Measurements from ENCODE around the gene RIT1. TPM values are rescaled to one million over a fixed set of nuclear protein-coding genes. Genes with fewer than 3 reads are reported as not detected.
"Not testable (repeated sequence)": the region's sequence is repeated elsewhere in the genome, so short reads cannot be mapped to it uniquely, and the experiment has no call there.

The RIT1 gene
- total RNA-seq, 3 donors from 2014 or later, result 21.8 to 29.7 (median 23.5) TPM

- Histone ChIP-seq H3K9me3 (no peaks in the 10 kb centered on the region), H3K4me1 (ENCODE audit: low read depth) (peaks cover 48% of the 10 kb centered on the region), H3K4me3 (no peak overlapping the region), H3K36me3 (ENCODE audit: low read depth) (peaks cover 14% of the 10 kb centered on the region)
- no peak for TF ChIP-seq CTCF (IDR thresholded peaks at IDR 0.05)
- intact Hi-C loops (cut with DNase I, micrococcal nuclease), result no loop called here
- no peak for ATAC-seq
- no peak for DNase-seq
These were observed 20.9 kb upstream of the RIT1 start for GRCh38 chr1:155932081-155932480.

- no peak for TF ChIP-seq CTCF (IDR thresholded peaks at IDR 0.05)
- DNase-seq (peak in 2 of 3 donors; percentile 30 to 51), ATAC-seq (peak; percentile 52)
- H3K4me1 ChIP-seq (ENCODE audit: low read depth), result peaks cover 48% of the 10 kb centered on the region
- intact Hi-C loops (cut with DNase I, micrococcal nuclease), result no loop called here
- H3K4me3 ChIP-seq, result no peak overlapping the region
- peaks cover 19% of the 10 kb centered on the region for H3K36me3 ChIP-seq (ENCODE audit: low read depth)
- no peaks in the 10 kb centered on the region for H3K9me3 ChIP-seq
These were observed 20.3 kb upstream of the RIT1 start for GRCh38 chr1:155931332-155932038.

- H3K4me3 ChIP-seq; intact Hi-C loops (cut with DNase I, micrococcal nuclease); H3K9me3 ChIP-seq; ATAC-seq; DNase-seq: not testable (repeated sequence)
- H3K4me1 ChIP-seq (ENCODE audit: low read depth), result peaks cover 48% of the 10 kb centered on the region
- H3K36me3 ChIP-seq (ENCODE audit: low read depth), result peaks cover 27% of the 10 kb centered on the region
These were observed 19.6 kb upstream of the RIT1 start for GRCh38 chr1:155930725-155931124.

GRCh38 chr1:155929057-155929456 is 17.9 kb upstream of the RIT1 start:
- peaks cover 41% of the 10 kb centered on the region for H3K4me1 ChIP-seq (ENCODE audit: low read depth)
- TF ChIP-seq CTCF (IDR thresholded peaks at IDR 0.05), result no peak
- ATAC-seq (peak; percentile 41), DNase-seq (no peak)
- no peaks in the 10 kb centered on the region for H3K9me3 ChIP-seq
- no peak overlapping the region for H3K4me3 ChIP-seq
- H3K36me3 ChIP-seq (ENCODE audit: low read depth), result peaks cover 28% of the 10 kb centered on the region
- intact Hi-C loops (cut with DNase I, micrococcal nuclease), result no loop called here

GRCh38 chr1:155925506-155925905 is 14.4 kb upstream of the RIT1 start:
- TF ChIP-seq CTCF (IDR thresholded peaks at IDR 0.05), result no peak
- no peak for DNase-seq
- peaks cover 45% of the 10 kb centered on the region for H3K36me3 ChIP-seq (ENCODE audit: low read depth)
- no peaks in the 10 kb centered on the region for H3K9me3 ChIP-seq
- intact Hi-C loops (cut with DNase I, micrococcal nuclease), result no loop called here
- ATAC-seq, result no peak
- no peak overlapping the region for H3K4me3 ChIP-seq
- peaks cover 10% of the 10 kb centered on the region for H3K4me1 ChIP-seq (ENCODE audit: low read depth)

GRCh38 chr1:155920717-155921116 is 9.6 kb upstream of the RIT1 start:
- Histone ChIP-seq H3K4me3 (no peak overlapping the region), H3K4me1 (ENCODE audit: low read depth) (no peaks in the 10 kb centered on the region), H3K9me3 (no peaks in the 10 kb centered on the region), H3K36me3 (ENCODE audit: low read depth) (peaks cover 48% of the 10 kb centered on the region)
- intact Hi-C loops (cut with DNase I, micrococcal nuclease), result no loop called here
- no peak for TF ChIP-seq CTCF (IDR thresholded peaks at IDR 0.05)
- DNase-seq, result no peak
- peak; percentile 51 for ATAC-seq

Data from mucosa of descending colon (tissue), 3 donors.